SK-N-SH treated with all-trans-retinoic acid at 6 μM for 48 hours (cell line): Measurements from ENCODE around the gene NCDN.
"Not testable (repeated sequence)": the region's sequence is repeated elsewhere in the genome, so short reads cannot be mapped to it uniquely, and the experiment has no call there.

ENCODE experiments used
- ATAC-seq: fragments of 200-7000 bp; cut with Tn5 transposase; 3 replicates; pipeline ENCODE4 v1.9.1; 2020; ENCODE audit warnings: mild to moderate bottlenecking, moderate library complexity
- ARNTL ChIP-seq: fragments of 450-650 bp; formaldehyde crosslinking; IDR thresholded peaks from 2 replicates; pipeline ENCODE4 v1.5.0; 2020; ENCODE audit warnings: low read depth, mild to moderate bottlenecking, moderate library complexity, borderline replicate concordance
- BACH2 ChIP-seq: fragments of 250-450 bp; sonication (Bioruptor Pico); IDR thresholded peaks from 2 replicates; pipeline ENCODE4 v1.9.0; 2021; ENCODE audit warnings: mild to moderate bottlenecking, borderline replicate concordance
- CSDC2 ChIP-seq: fragments of 250-450 bp; sonication (Bioruptor Pico); IDR thresholded peaks from 2 replicates; pipeline ENCODE4 v1.5.0; 2020; ENCODE audit warnings: mild to moderate bottlenecking, moderate library complexity
- CSRNP3 ChIP-seq: fragments of 250-450 bp; sonication (Bioruptor Pico); IDR thresholded peaks from 2 replicates; pipeline ENCODE4 v1.5.1; 2021; ENCODE audit warnings: mild to moderate bottlenecking, moderate library complexity
- ESRRG ChIP-seq: fragments of 250-450 bp; sonication (Bioruptor Pico); IDR thresholded peaks from 2 replicates; pipeline ENCODE4 v1.6.1; 2021; ENCODE audit warnings: mild to moderate bottlenecking
- ISL1 ChIP-seq: fragments of 250-450 bp; sonication (Bioruptor Pico); IDR thresholded peaks from 2 replicates; pipeline ENCODE4 v2.1.2; 2022; ENCODE audit warnings: mild to moderate bottlenecking, moderate library complexity
- OSR1 ChIP-seq: fragments of 250-450 bp; sonication (Bioruptor Pico); IDR thresholded peaks from 2 replicates; pipeline ENCODE4 v1.8.0; 2022; ENCODE audit warnings: moderate library complexity, mild to moderate bottlenecking, inconsistent platforms
- PPARA ChIP-seq: fragments of 250-450 bp; sonication (Bioruptor Pico); IDR thresholded peaks from 2 replicates; pipeline ENCODE4 v1.5.0; 2020; ENCODE audit warnings: mild to moderate bottlenecking, borderline replicate concordance
- RARB ChIP-seq: fragments of 250-450 bp; sonication (Bioruptor Pico); IDR thresholded peaks from 2 replicates; pipeline ENCODE4 v1.8.0; 2021; ENCODE audit warnings: mild to moderate bottlenecking, moderate library complexity
- SNAI2 ChIP-seq: fragments of 250-450 bp; sonication (Bioruptor Pico); IDR thresholded peaks from 2 replicates; pipeline ENCODE4 v1.5.0; 2020; ENCODE audit warnings: mild to moderate bottlenecking, moderate library complexity
- TCF4 ChIP-seq: fragments of 250-450 bp; sonication (Bioruptor Pico); IDR thresholded peaks from 2 replicates; pipeline ENCODE4 v1.8.0; 2021; ENCODE audit warnings: mild to moderate bottlenecking, moderate library complexity, borderline replicate concordance
- TOX ChIP-seq: fragments of 250-450 bp; sonication (Bioruptor Pico); IDR thresholded peaks from 2 replicates; pipeline ENCODE4 v1.8.0; 2021; ENCODE audit warnings: mild to moderate bottlenecking, moderate library complexity, borderline replicate concordance
- ZC3H10 ChIP-seq: fragments of 250-450 bp; sonication (Bioruptor Pico); IDR thresholded peaks from 2 replicates; pipeline ENCODE4 v1.5.1; 2021; ENCODE audit warnings: mild to moderate bottlenecking, moderate library complexity
- ZFP30 ChIP-seq: fragments of 450-650 bp; formaldehyde crosslinking; IDR thresholded peaks from 2 replicates; pipeline ENCODE4 v1.5.0; 2022; ENCODE audit warnings: mild to moderate bottlenecking, moderate library complexity
- ZNF565 ChIP-seq: fragments of 450-650 bp; formaldehyde crosslinking; conservative IDR thresholded peaks from 2 replicates; pipeline ENCODE4 v1.5.0; 2020; ENCODE audit warnings: low read depth, mild to moderate bottlenecking, moderate library complexity
- ZNF70 ChIP-seq: fragments of 450-650 bp; formaldehyde crosslinking; IDR thresholded peaks from 2 replicates; pipeline ENCODE4 v1.5.0; 2020; ENCODE audit warnings: mild to moderate bottlenecking, moderate library complexity
- ZNF8 ChIP-seq: fragments of 450-650 bp; formaldehyde crosslinking; IDR thresholded peaks from 2 replicates; pipeline ENCODE4 v1.5.0; 2020; ENCODE audit warnings: mild to moderate bottlenecking, moderate library complexity
- TF ChIP-seq, protein P1 (sequence below): fragments of 250-450 bp; sonication (Bioruptor Pico); IDR thresholded peaks from 2 replicates; pipeline ENCODE4 v1.8.0; 2020; ENCODE audit warnings: mild to moderate bottlenecking, moderate library complexity, borderline replicate concordance
- TF ChIP-seq, protein P2 (sequence below): fragments of 250-450 bp; sonication (Bioruptor Pico); IDR thresholded peaks from 2 replicates; pipeline ENCODE4 v1.5.1; 2020; ENCODE audit warnings: low read depth, mild to moderate bottlenecking, moderate library complexity
- TF ChIP-seq, protein P3 (sequence below): fragments of 250-450 bp; sonication (Bioruptor Pico); IDR thresholded peaks from 2 replicates; pipeline ENCODE4 v1.5.0; 2020; ENCODE audit warnings: mild to moderate bottlenecking, moderate library complexity

The NCDN gene

GRCh38 chr1:35577071-35577998, 19.7 kb downstream of the NCDN start:
- ATAC-seq: no peak
- TF ChIP-seq ZFP30 (CRISPR knock-in tag) (no peak), OSR1 (CRISPR knock-in tag) (no peak), ZNF8 (CRISPR knock-in tag) (no peak), RARB (no peak)

DNA sequence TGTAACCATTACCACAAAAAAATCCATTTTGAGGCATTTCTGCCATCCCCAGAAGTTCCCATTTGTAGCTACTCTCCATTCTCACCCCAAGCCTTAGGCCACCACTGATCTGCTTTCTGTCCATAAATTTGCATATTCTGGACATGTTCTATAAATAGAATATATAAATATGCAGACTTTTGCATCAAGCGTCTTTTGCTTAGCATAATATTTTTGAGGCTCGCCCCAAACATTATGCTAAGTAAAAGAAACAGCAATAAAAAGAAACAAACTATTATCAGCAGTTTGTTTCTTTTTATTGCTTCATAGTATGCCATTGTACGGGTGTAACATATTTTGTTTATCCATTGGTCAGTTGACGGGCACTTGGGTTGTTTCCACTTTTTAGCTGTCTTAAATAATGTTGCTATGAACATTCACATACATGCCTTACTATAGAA, 23.4 kb downstream of the NCDN start:
- ATAC-seq: no peak
- no peak for TF ChIP-seq SNAI2 (CRISPR knock-in tag)
- no peak for TF ChIP-seq CSDC2 (CRISPR knock-in tag)
- no peak for TF ChIP-seq ZFP30 (CRISPR knock-in tag)
- TF ChIP-seq TOX (CRISPR knock-in tag): no peak
- TF ChIP-seq OSR1 (CRISPR knock-in tag): no peak
- TF ChIP-seq PPARA (CRISPR knock-in tag): no peak
- TF ChIP-seq ZNF70 (CRISPR knock-in tag): no peak
- no peak for TF ChIP-seq ZC3H10 (CRISPR knock-in tag)
- TF ChIP-seq BACH2 (CRISPR knock-in tag): no peak
- TF ChIP-seq, protein P1, sequence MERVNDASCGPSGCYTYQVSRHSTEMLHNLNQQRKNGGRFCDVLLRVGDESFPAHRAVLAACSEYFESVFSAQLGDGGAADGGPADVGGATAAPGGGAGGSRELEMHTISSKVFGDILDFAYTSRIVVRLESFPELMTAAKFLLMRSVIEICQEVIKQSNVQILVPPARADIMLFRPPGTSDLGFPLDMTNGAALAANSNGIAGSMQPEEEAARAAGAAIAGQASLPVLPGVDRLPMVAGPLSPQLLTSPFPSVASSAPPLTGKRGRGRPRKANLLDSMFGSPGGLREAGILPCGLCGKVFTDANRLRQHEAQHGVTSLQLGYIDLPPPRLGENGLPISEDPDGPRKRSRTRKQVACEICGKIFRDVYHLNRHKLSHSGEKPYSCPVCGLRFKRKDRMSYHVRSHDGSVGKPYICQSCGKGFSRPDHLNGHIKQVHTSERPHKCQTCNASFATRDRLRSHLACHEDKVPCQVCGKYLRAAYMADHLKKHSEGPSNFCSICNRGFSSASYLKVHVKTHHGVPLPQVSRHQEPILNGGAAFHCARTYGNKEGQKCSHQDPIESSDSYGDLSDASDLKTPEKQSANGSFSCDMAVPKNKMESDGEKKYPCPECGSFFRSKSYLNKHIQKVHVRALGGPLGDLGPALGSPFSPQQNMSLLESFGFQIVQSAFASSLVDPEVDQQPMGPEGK (CRISPR knock-in tag): no peak
- TF ChIP-seq ARNTL (CRISPR knock-in tag): no peak
- TF ChIP-seq ZNF8 (CRISPR knock-in tag): no peak
- no peak for TF ChIP-seq ISL1
- TF ChIP-seq ZNF565 (CRISPR knock-in tag): no peak

- ATAC-seq: not testable (repeated sequence)
Measured at GRCh38 chr1:35581621-35582020, 24.0 kb downstream of the NCDN start.

GRCh38 chr1:35585281-35585680, 27.7 kb downstream of the NCDN start:
- ATAC-seq: no peak
- TF ChIP-seq ESRRG (CRISPR knock-in tag) (no peak), ISL1 (no peak), ZNF8 (CRISPR knock-in tag) (no peak), PPARA (CRISPR knock-in tag) (no peak), ARNTL (CRISPR knock-in tag) (no peak), ZC3H10 (CRISPR knock-in tag) (no peak), CSRNP3 (no peak), TCF4 (CRISPR knock-in tag) (no peak), TOX (CRISPR knock-in tag) (no peak)
- TF ChIP-seq, protein P2, sequence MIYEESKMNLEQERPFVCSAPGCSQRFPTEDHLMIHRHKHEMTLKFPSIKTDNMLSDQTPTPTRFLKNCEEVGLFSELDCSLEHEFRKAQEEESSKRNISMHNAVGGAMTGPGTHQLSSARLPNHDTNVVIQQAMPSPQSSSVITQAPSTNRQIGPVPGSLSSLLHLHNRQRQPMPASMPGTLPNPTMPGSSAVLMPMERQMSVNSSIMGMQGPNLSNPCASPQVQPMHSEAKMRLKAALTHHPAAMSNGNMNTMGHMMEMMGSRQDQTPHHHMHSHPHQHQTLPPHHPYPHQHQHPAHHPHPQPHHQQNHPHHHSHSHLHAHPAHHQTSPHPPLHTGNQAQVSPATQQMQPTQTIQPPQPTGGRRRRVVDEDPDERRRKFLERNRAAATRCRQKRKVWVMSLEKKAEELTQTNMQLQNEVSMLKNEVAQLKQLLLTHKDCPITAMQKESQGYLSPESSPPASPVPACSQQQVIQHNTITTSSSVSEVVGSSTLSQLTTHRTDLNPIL: no peak
- TF ChIP-seq, protein P3, sequence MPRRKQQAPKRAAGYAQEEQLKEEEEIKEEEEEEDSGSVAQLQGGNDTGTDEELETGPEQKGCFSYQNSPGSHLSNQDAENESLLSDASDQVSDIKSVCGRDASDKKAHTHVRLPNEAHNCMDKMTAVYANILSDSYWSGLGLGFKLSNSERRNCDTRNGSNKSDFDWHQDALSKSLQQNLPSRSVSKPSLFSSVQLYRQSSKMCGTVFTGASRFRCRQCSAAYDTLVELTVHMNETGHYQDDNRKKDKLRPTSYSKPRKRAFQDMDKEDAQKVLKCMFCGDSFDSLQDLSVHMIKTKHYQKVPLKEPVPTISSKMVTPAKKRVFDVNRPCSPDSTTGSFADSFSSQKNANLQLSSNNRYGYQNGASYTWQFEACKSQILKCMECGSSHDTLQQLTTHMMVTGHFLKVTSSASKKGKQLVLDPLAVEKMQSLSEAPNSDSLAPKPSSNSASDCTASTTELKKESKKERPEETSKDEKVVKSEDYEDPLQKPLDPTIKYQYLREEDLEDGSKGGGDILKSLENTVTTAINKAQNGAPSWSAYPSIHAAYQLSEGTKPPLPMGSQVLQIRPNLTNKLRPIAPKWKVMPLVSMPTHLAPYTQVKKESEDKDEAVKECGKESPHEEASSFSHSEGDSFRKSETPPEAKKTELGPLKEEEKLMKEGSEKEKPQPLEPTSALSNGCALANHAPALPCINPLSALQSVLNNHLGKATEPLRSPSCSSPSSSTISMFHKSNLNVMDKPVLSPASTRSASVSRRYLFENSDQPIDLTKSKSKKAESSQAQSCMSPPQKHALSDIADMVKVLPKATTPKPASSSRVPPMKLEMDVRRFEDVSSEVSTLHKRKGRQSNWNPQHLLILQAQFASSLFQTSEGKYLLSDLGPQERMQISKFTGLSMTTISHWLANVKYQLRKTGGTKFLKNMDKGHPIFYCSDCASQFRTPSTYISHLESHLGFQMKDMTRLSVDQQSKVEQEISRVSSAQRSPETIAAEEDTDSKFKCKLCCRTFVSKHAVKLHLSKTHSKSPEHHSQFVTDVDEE: no peak
- TF ChIP-seq, all 23 proteins: peak for 0

DNA sequence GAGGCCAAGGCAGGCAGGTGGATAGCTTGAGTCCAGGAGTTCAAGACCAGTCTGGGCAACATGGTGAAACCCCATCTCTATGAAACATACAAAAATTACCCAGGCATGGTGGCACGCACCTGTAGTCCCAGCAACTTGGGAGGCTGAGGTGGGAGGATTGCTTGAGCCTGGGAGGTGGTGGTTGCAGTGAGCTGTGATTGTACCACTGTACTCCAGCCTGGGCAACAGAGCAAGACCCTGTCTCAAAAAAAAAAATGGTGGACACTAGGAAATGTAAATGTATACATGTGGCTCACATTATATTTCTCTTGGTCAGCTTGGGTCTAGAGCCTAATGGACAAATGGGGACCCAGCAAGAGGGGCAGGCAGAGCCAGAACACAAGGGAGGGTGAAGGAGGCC, 28.2 kb downstream of the NCDN start:
- not testable (repeated sequence) for ATAC-seq
